ENCODE measurements around the gene CCSER1. TPM values are rescaled to one million over a fixed set of nuclear protein-coding genes. Genes with fewer than 3 reads are reported as not detected.

CCSER1 gene
- total and polyA plus RNA-seq, 2 of the 8 experiments (the other 6 are each of a cell fraction or from before 2014, with no cell fraction given): 0.26 to 0.84 TPM

GRCh38 chr4:91064157-91064853 is 937.1 kb downstream of the CCSER1 start:
- H2BK5ac ChIP-seq (ENCODE audit: low read depth, low read length): no peak overlapping the region
- H3K4ac ChIP-seq (replicated peaks; ENCODE audit: insufficient read length, low read depth, low read length): no peak overlapping the region
- ChIA-PET POLR2A (ENCODE audit: partially characterized antibody) (no interaction called here), CTCF (ENCODE audit: partially characterized antibody) (interaction anchor here (0.6 kb wide), 1 partner anchor 413 kb away, joined by 3 read pairs; no protein-coding TSS in a partner anchor)
- peak overlapping the region; percentile 77; the same call in 1 of the 2 replicates for H2AFZ ChIP-seq (ENCODE audit: low read length)
- no peak overlapping the region for H4K91ac ChIP-seq (replicated peaks; ENCODE audit: insufficient read length, low read length)
- H3K18ac ChIP-seq (ENCODE audit: extremely low read depth, low read length): peak overlapping the region; percentile 26; the same call in 1 of the 2 replicates
- WGBS, 2 experiments (ENCODE audit: extremely low coverage in 1 of 2, insufficient coverage in 1 of 2, insufficient read length in 1 of 2, insufficient replicate concordance in 2 of 2, low coverage in 1 of 2, low lambda C conversion rate in 2 of 2, missing lambda C conversion rate in 1 of 2): 61% methylated on average over 2 of the region's 2 CpGs; no CpG with 5 or more reads in 1 of the 2 experiments
- no peak overlapping the region for H3K27ac ChIP-seq (ENCODE audit: low read depth, low read length)
- DNase-seq (ENCODE audit: low read depth in 1 of 2, low spot score in 2 of 2): peak in 1 of 2 experiments; percentile 47
- no peak overlapping the region for H3K56ac ChIP-seq (replicated peaks; ENCODE audit: insufficient read length, low read depth, low read length)
- H3K27me3 ChIP-seq (replicated peaks in 1 of 4; ENCODE audit: control insufficient read depth in 3 of 4, extremely low read depth in 1 of 4, insufficient read depth in 3 of 4, low read length in 3 of 4): peaks cover 0 to 2% (median 0%) of the 10 kb centered on the region in 4 experiments; a peak in 1 of 7 replicates
- H2BK120ac ChIP-seq (replicated peaks; ENCODE audit: low read depth, low read length): no peak overlapping the region
- H3K4me1 ChIP-seq (replicated peaks in 1 of 4; ENCODE audit: control insufficient read depth in 3 of 4, insufficient read depth in 4 of 4, low read length in 3 of 4): peaks cover 0 to 4% (median 2%) of the 10 kb centered on the region in 4 experiments; a peak in 3 of 7 replicates
- peak; percentile 94 for FAIRE-seq
- H3K14ac ChIP-seq (ENCODE audit: insufficient read length): no peak overlapping the region
- no peak overlapping the region for H2AK5ac ChIP-seq (ENCODE audit: low read depth, low read length)
- no peaks in the 10 kb centered on the region for H4K20me1 ChIP-seq (replicated peaks in 1 of 2; ENCODE audit: control insufficient read depth in 1 of 2, insufficient read depth in 2 of 2, low read length in 2 of 2)
- H2BK15ac ChIP-seq (ENCODE audit: low read length): no peak overlapping the region
- no peaks in the 10 kb centered on the region for H3K79me2 ChIP-seq (ENCODE audit: control insufficient read depth in 1 of 2, insufficient read depth in 2 of 2, low read length in 2 of 2)
- H4K8ac ChIP-seq (ENCODE audit: extremely low read depth, insufficient read depth, low read length): no peak overlapping the region
- no peak overlapping the region for H2BK20ac ChIP-seq (ENCODE audit: low read length)
- TF ChIP-seq CREB1 (IDR thresholded peaks at IDR 0.05): no peak
- no peak for TF ChIP-seq CHD1 (IDR thresholded peaks at IDR 0.05; ENCODE audit: low read depth, low read length)
- no peak for TF ChIP-seq RBBP5 (IDR thresholded peaks at IDR 0.05; ENCODE audit: borderline replicate concordance, low read depth, low read length)
- H3K23ac ChIP-seq (ENCODE audit: insufficient read length): no peak overlapping the region
- H3K9me3 ChIP-seq (ENCODE audit: insufficient read depth in 2 of 2, low read depth in 1 of 2, low read length in 1 of 2): no peaks in the 10 kb centered on the region
- no peaks in the 10 kb centered on the region for H3K23me2 ChIP-seq (ENCODE audit: low read depth, low read length)
- no peak overlapping the region for H4K5ac ChIP-seq (ENCODE audit: insufficient read length, low read depth, low read length)
- no peak overlapping the region for H3K9ac ChIP-seq (replicated peaks in 1 of 4; ENCODE audit: extremely low read depth in 1 of 4, low read depth in 3 of 4, low read length in 3 of 4)
- no peak overlapping the region for H3K4me3 ChIP-seq (ENCODE audit: extremely low read depth in 1 of 4, insufficient read depth in 2 of 4, low read depth in 3 of 4, low read length in 4 of 4)
- no peak overlapping the region for H2BK12ac ChIP-seq (ENCODE audit: low read depth, low read length)
- H3K79me1 ChIP-seq (ENCODE audit: low read depth, low read length): no peaks in the 10 kb centered on the region
- H3K4me2 ChIP-seq (ENCODE audit: insufficient read depth in 1 of 2, low read depth in 2 of 2, low read length in 2 of 2): no peak overlapping the region; a peak in 1 of 4 replicates
- no peaks in the 10 kb centered on the region for H3K36me3 ChIP-seq (ENCODE audit: control insufficient read depth in 2 of 4, insufficient read depth in 4 of 4, low read length in 3 of 4)
